ENCODE data around the gene SLCO2A1.

GRCh38 chr3:133970339-133970738, 59.4 kb downstream of the SLCO2A1 start:
- TF ChIP-seq CTCF (IDR thresholded peaks at IDR 0.05), result no peak
- TF ChIP-seq EZH2 (IDR thresholded peaks at IDR 0.05), result no peak
- no peak for TF ChIP-seq EZH2phosphoT487 (IDR thresholded peaks at IDR 0.05)

Data from neural progenitor cell (in vitro differentiated cells).